OCI-LY7 (cell line): ENCODE results near the gene HIPK3. TPM values are rescaled to one million over a fixed set of nuclear protein-coding genes. Genes with fewer than 3 reads are reported as not detected.

Experiments
- BruUV-seq: library from RNA; stranded (reverse); fragments of 400-500 nt; replicated peaks from 2 replicates; lab custom pipeline; 2021; lab: Mats Ljungman, UMichigan
- CTCF ChIA-PET: fragments of 300-600 bp; sonication (Branson Sonifier 250); formaldehyde crosslinking; loops from one replicate; lab custom pipeline; 2022; ENCODE audit warnings: antibody characterized with exemption; ENCODE audit not compliant: unreplicated experiment; lab: Charles Lee
- POLR2A ChIA-PET: fragments of 300-600 bp; sonication (Branson Sonifier 250); formaldehyde crosslinking; loops from one replicate; lab custom pipeline; 2022; ENCODE audit warnings: antibody characterized with exemption; lab: Charles Lee
- DNase-seq: peaks from one replicate; pipeline ENCODE4 v3.0.0-alpha.2; 2015; ENCODE audit warnings: low spot score
- H2AFZ ChIP-seq: fragments of 200-600 bp; sonication (generic), shearing (Covaris generic); 2 replicates; pipeline ENCODE4 v1.6.1; 2014; ENCODE audit warnings: mild to moderate bottlenecking, antibody characterized with exemption, low read length, moderate library complexity
- H3K27ac ChIP-seq: fragments of 200-600 bp; sonication (generic); 2 replicates; pipeline ENCODE4 v1.5.1; 2014; ENCODE audit warnings: mixed run types, low read depth, mild to moderate bottlenecking, moderate library complexity, low read length, inconsistent platforms; ENCODE audit not compliant: poor library complexity, severe bottlenecking
- H3K36me3 ChIP-seq: fragments of 200-600 bp; sonication (generic); 2 replicates; pipeline ENCODE4 v1.6.1; 2014; ENCODE audit warnings: mild to moderate bottlenecking, antibody characterized with exemption, low read length, moderate library complexity, mixed read lengths; ENCODE audit not compliant: insufficient read depth
- H3K4me1 ChIP-seq: fragments of 200-600 bp; sonication (generic); 2 replicates; pipeline ENCODE4 v1.5.1; 2014; ENCODE audit warnings: mild to moderate bottlenecking, low read length; ENCODE audit not compliant: insufficient read depth, poor library complexity, severe bottlenecking
- H3K4me2 ChIP-seq: fragments of 200-600 bp; sonication (generic); 2 replicates; pipeline ENCODE4 v1.6.1; 2014; ENCODE audit warnings: mild to moderate bottlenecking, low read length
- H3K4me3 ChIP-seq: fragments of 200-600 bp; sonication (generic); 2 replicates; pipeline ENCODE4 v1.5.1; 2014; ENCODE audit warnings: mild to moderate bottlenecking, low read depth, low read length; ENCODE audit not compliant: poor library complexity, severe bottlenecking
- H3K79me2 ChIP-seq: fragments of 200-600 bp; sonication (generic); 2 replicates; pipeline ENCODE4 v1.6.1; 2016; ENCODE audit warnings: low read depth, mild to moderate bottlenecking, low read length, moderate library complexity, mixed read lengths; ENCODE audit not compliant: insufficient read depth
- H3K9me2 ChIP-seq: fragments of 200-600 bp; sonication (generic); 2 replicates; pipeline ENCODE4 v1.6.1; 2016; ENCODE audit warnings: mild to moderate bottlenecking, low read length, mixed read lengths; ENCODE audit not compliant: insufficient read depth
- H3K9me3 ChIP-seq: fragments of 200-600 bp; sonication (generic); 2 replicates; pipeline ENCODE4 v1.6.1; 2014; ENCODE audit warnings: mild to moderate bottlenecking, mixed run types, low read length, mixed read lengths
- H4K20me1 ChIP-seq: fragments of 200-600 bp; sonication (generic); 2 replicates; pipeline ENCODE4 v1.6.1; 2014; ENCODE audit warnings: mild to moderate bottlenecking, antibody characterized with exemption, low read length, moderate library complexity, mixed read lengths; ENCODE audit not compliant: insufficient read depth
- CTCF ChIP-seq: fragments of 200-600 bp; sonication (generic); conservative IDR thresholded peaks from 2 replicates; pipeline ENCODE4 v1.5.1; 2014; ENCODE audit warnings: mild to moderate bottlenecking, antibody characterized with exemption, low read length, moderate library complexity, mixed read lengths
- EZH2phosphoT487 ChIP-seq: fragments of 200-600 bp; sonication (generic); IDR thresholded peaks from 2 replicates; pipeline ENCODE4 v1.6.1; 2018; ENCODE audit warnings: low read depth, borderline replicate concordance, mild to moderate bottlenecking, mixed run types, antibody characterized with exemption, low read length, moderate library complexity, mixed read lengths
- intact Hi-C: fragments of 100-400 bp; cut with micrococcal nuclease; formaldehyde crosslinking; loops from one replicate; pipeline ENCODE4 v1.10.0; 2022; ENCODE audit not compliant: unreplicated experiment
- total RNA-seq, 2 experiments: library from RNA; depleted of rRNA in 1 of 2; stranded (reverse); fragments of >200 nt in 1 of 2; shearing (Covaris generic) in 1 of 2; gene quantifications; 2 replicates each; pipeline ENCODE4 v1.2.3, GENCODE V29; 2014 to 2022

The HIPK3 gene
- total RNA-seq, 2 experiments from 2014 or later, result 19.0 to 28.4 TPM

GRCh38 chr11:33307984-33308383, 50.8 kb downstream of the HIPK3 start:
- intact Hi-C loops, result no loop called here
- ChIA-PET CTCF (no interaction called here), POLR2A (interaction anchor here (0.6 to 0.9 kb wide), 4 partner anchors 13 to 155 kb away, joined by 3 to 4 read pairs (median 4); no protein-coding TSS in a partner anchor)
- H3K9me3 ChIP-seq, result no peaks in the 10 kb centered on the region
- no peak overlapping the region for H3K27ac ChIP-seq
- no peaks in the 10 kb centered on the region for H3K4me1 ChIP-seq
- no peaks in the 10 kb centered on the region for H3K36me3 ChIP-seq
- H3K4me3 ChIP-seq, result no peak overlapping the region
- no peaks in the 10 kb centered on the region; the same call in 1 of the 2 replicates for H4K20me1 ChIP-seq
- no peaks in the 10 kb centered on the region for H3K9me2 ChIP-seq
- DNase-seq, result no peak
- TF ChIP-seq CTCF, result no peak
- no peak for TF ChIP-seq EZH2phosphoT487
- no peak overlapping the region for H2AFZ ChIP-seq
- no peak overlapping the region for H3K4me2 ChIP-seq
- no peaks in the 10 kb centered on the region for H3K79me2 ChIP-seq
- no TSS peak for BruUV-seq

- CTCF ChIA-PET, result no interaction called here
Measured at GRCh38 chr11:33309118-33309517, 51.9 kb downstream of the HIPK3 start.

More at GRCh38 chr11:33309118-33309517, 51.9 kb downstream of the HIPK3 start:
- H3K9me2 ChIP-seq, result no peaks in the 10 kb centered on the region
- no peak overlapping the region for H2AFZ ChIP-seq
- intact Hi-C loops, result no loop called here
- no peak overlapping the region for H3K4me3 ChIP-seq
- no peaks in the 10 kb centered on the region for H3K9me3 ChIP-seq
- no peaks in the 10 kb centered on the region; the same call in 1 of the 2 replicates for H4K20me1 ChIP-seq
- H3K4me2 ChIP-seq, result no peak overlapping the region
- TF ChIP-seq EZH2phosphoT487 (no peak), CTCF (no peak)
- H3K36me3 ChIP-seq, result no peaks in the 10 kb centered on the region
- no peaks in the 10 kb centered on the region for H3K79me2 ChIP-seq
- H3K27ac ChIP-seq, result no peak overlapping the region
- POLR2A ChIA-PET, result interaction anchor here (0.6 to 1.0 kb wide), 2 partner anchors 11 to 35 kb away, joined by 3 read pairs; no protein-coding TSS in a partner anchor
- no peak for DNase-seq
- H3K4me1 ChIP-seq, result no peaks in the 10 kb centered on the region
- BruUV-seq, result no TSS peak
